Activated CD8-positive, alpha-beta T cell treated with anti-CD3 and anti-CD28 coated beads, Interleukin-2, amount 10 ng/mL, durations not matched to agents 7 days and 5 days (primary cell): Measurements from ENCODE around the gene PNKD. TPM values are rescaled to one million over a fixed set of nuclear protein-coding genes. Genes with fewer than 3 reads are reported as not detected.

ENCODE experiments used
- ATAC-seq: fragments of 150-1000 bp; cut with Tn5 transposase; one replicate; pipeline ENCODE4 v1.10.0; 2021; ENCODE audit warnings: moderate library complexity
- CTCF ChIA-PET: fragments of 350-600 bp; sonication (Branson Sonifier 250); formaldehyde crosslinking; loops from one replicate; lab custom pipeline; 2021; ENCODE audit warnings: antibody characterized with exemption; lab: Charles Lee
- POLR2A ChIA-PET: fragments of 350-600 bp; sonication (Branson Sonifier 250); formaldehyde crosslinking; loops from one replicate; lab custom pipeline; 2021; ENCODE audit warnings: antibody characterized with exemption; lab: Charles Lee
- DNase-seq: peaks from one replicate; pipeline ENCODE4 v3.0.0-alpha.2; 2020
- H3K27ac Mint-ChIP-seq: one replicate; pipeline ENCODE4 v1.8.0; 2021; ENCODE audit warnings: mild to moderate bottlenecking, mixed read lengths
- H3K27me3 Mint-ChIP-seq: one replicate; pipeline ENCODE4 v1.8.0; 2021; ENCODE audit warnings: low read depth, mixed read lengths
- H3K36me3 Mint-ChIP-seq: one replicate; pipeline ENCODE4 v1.8.0; 2021; ENCODE audit warnings: low read depth, mixed read lengths
- H3K4me1 Mint-ChIP-seq: one replicate; pipeline ENCODE4 v1.8.0; 2021; ENCODE audit warnings: low read depth, mixed read lengths
- H3K4me3 Mint-ChIP-seq: one replicate; pipeline ENCODE4 v1.8.0; 2021; ENCODE audit warnings: mild to moderate bottlenecking, mixed read lengths
- H3K9me3 Mint-ChIP-seq: one replicate; pipeline ENCODE4 v1.8.0; 2022; ENCODE audit warnings: mixed read lengths; ENCODE audit not compliant: insufficient read depth
- total RNA-seq, 2 experiments: library from RNA; stranded (reverse); gene quantifications; one replicate each; pipeline ENCODE4 v1.2.3, GENCODE V29; 2021

PNKD gene
- total RNA-seq, 2 experiments from 2014 or later: 36.7 to 37.6 TPM

DNA sequence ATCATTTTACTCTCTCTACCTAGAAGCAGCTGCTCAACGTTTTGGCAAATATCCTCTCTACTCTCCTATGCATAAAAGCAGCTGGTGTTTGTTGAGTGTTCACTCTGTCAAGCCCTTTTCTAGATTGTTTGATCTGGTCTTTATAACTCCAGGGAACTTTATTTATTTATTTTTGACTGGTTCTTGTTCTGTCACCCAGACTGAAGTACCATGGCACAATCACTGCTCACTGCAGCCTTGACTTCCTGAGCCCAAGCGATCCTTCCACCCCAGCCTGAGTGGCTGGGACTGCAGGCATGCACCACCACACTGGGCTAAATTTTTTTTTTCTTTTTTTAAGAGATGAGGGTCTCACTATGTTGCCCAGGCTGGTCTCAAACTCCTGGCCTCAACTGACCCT is 99.0 kb downstream of the PNKD start:
- ATAC-seq (no peak), DNase-seq (no peak)
- Mint-ChIP-seq H3K27me3 (peaks cover 12% of the 10 kb centered on the region), H3K4me3 (no peak overlapping the region), H3K36me3 (peaks cover 2% of the 10 kb centered on the region), H3K27ac (no peak overlapping the region), H3K9me3 (no peaks in the 10 kb centered on the region), H3K4me1 (peaks cover 33% of the 10 kb centered on the region)
- CTCF ChIA-PET: interaction anchor here (1.3 to 2.9 kb wide), 3 partner anchors 13 to 77 kb away, joined by 3 to 7 read pairs (median 5); partner anchors contain the start of genes CATIP and TMBIM1
- POLR2A ChIA-PET: no interaction called here

DNA sequence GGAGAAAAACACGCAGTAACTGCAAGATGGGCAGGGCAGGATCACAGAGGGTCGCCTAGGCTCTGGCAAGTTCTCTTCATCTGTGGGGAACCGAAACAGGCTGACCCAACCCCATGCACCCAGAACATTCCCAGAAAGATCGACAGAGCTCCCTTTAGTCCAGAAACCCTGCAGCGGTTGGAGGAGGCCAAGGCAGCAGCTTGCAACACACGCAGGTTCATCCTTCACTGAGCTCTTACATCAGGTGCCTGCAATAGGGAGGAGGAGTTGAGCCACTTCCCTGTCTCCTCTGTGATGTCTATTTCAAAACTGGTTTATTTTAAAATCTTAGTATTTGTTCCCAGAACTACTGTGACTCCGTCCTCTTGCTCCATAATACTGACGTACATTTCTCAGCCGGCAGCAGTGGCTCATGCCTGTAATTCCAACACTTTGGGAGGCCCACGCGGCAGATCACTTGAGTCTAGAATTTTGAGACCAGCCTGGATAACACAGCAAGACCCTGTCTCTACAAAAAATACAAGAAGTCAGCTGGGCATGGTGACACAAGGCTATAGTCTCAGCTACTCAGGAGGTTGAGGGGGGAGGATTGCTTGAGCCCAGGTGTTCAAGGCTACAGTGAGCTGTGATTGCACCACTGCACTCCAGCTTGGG is 100.2 kb downstream of the PNKD start:
- Mint-ChIP-seq H3K9me3 (no peaks in the 10 kb centered on the region), H3K27me3 (peaks cover 12% of the 10 kb centered on the region), H3K4me1 (peaks cover 33% of the 10 kb centered on the region), H3K27ac (no peak overlapping the region), H3K36me3 (peaks cover 2% of the 10 kb centered on the region), H3K4me3 (no peak overlapping the region)
- no peak for DNase-seq
- ChIA-PET CTCF (interaction anchor here (1.8 to 2.9 kb wide), 2 partner anchors 14 to 78 kb away, joined by 5 to 7 read pairs; partner anchors contain the start of genes CATIP and TMBIM1), POLR2A (no interaction called here)
- no peak for ATAC-seq

DNA sequence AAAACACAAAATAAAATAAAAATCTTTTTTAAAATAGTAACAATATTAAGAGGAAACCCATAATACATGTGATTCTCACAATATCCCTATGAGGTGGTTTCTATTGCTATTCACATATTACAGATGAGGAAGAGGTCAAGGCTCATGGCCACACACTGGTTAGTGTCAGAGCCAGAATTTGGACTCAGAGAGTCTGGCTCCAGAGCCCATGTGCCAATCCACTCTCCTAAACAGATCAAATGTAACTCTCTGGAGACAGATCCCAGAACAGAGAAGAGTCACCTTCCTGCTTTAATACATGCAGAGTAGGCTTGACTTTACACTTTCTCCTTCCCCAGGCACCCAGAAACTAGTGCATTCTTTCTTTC is 101.6 kb downstream of the PNKD start:
- H3K27ac Mint-ChIP-seq: peak overlapping the region; percentile 60
- ChIA-PET CTCF (no interaction called here), POLR2A (interaction anchor here (0.6 kb wide), 1 partner anchor 47 kb away, joined by 4 read pairs; no protein-coding TSS in a partner anchor)
- peaks cover 12% of the 10 kb centered on the region for H3K27me3 Mint-ChIP-seq
- no peak for DNase-seq
- H3K4me3 Mint-ChIP-seq: no peak overlapping the region
- no peaks in the 10 kb centered on the region for H3K9me3 Mint-ChIP-seq
- H3K4me1 Mint-ChIP-seq: peaks cover 26% of the 10 kb centered on the region
- no peak for ATAC-seq
- peaks cover 2% of the 10 kb centered on the region for H3K36me3 Mint-ChIP-seq

DNA sequence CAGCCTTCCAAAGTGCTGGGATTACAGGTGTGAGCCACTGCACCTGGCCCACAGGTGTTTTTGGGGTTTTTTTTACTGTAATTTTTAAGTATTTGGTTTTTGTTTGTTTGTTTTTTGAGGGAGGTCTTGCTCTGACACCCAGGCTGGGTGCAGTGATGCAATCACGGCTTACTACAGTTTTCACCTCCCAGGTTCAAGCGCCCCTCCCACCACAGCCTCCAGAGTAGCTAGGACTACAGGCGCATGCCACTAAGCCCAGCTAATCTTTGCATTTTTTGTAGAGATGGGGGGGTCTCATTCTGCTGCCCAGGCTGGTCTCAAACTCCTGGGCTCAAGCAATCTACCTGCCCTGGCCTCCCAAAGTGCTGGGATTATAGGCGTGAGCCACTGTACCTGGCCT is 104.5 kb downstream of the PNKD start:
- Mint-ChIP-seq H3K4me3 (no peak overlapping the region), H3K27me3 (peaks cover 9% of the 10 kb centered on the region), H3K36me3 (no peaks in the 10 kb centered on the region), H3K27ac (no peak overlapping the region), H3K4me1 (peaks cover 3% of the 10 kb centered on the region), H3K9me3 (no peaks in the 10 kb centered on the region)
- DNase-seq (no peak), ATAC-seq (no peak)
- ChIA-PET CTCF (no interaction called here), POLR2A (interaction anchor here (0.7 kb wide), 1 partner anchor 12 kb away, joined by 3 read pairs; no protein-coding TSS in a partner anchor)

DNA sequence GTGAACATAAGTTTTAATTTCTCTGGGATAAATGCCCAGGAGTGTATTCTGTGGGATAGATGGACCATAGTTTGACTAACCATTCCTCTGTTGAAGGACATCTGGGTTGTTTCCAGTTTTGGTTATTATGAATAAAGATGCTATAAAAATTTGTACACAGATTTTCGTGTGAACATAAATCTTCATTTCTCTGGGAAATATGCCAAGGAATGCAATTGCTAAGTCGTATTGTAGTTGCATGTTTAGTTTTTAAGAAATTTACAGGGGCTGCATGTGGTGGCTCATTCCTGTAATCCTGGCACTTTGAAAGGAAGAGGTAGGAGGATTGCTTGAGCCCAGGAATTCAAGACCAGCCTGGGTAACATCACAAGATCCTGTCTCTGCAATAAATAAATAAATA is 104.9 kb downstream of the PNKD start:
- POLR2A ChIA-PET: no interaction called here
- CTCF ChIA-PET: no interaction called here
- ATAC-seq: no peak

DNA sequence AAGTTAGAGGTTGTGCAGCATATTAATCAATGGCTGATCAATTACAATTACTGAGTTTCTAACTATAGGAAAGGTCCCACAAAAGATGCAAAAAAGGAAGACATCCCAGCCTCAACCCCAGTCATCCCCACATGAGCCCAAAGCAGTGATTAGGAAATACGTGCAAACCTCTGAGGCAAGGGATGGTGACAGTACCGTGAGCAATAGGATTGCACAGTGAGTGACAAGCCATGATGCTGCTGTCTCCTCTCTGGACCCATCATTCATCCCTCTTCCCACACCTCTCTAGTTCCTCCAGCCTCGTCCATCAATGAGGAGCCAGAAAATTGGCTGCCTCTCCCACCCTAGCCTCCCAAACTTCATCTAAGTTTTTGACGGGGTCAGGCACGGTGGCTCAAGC is 107.7 kb downstream of the PNKD start:
- Mint-ChIP-seq H3K27me3 (peaks cover 12% of the 10 kb centered on the region), H3K36me3 (no peaks in the 10 kb centered on the region), H3K27ac (no peak overlapping the region), H3K4me3 (no peak overlapping the region), H3K4me1 (no peaks in the 10 kb centered on the region), H3K9me3 (no peaks in the 10 kb centered on the region)
- no peak for ATAC-seq
- ChIA-PET CTCF (interaction anchor here (1.5 kb wide), 1 partner anchor 106 kb away, joined by 4 read pairs; no protein-coding TSS in a partner anchor), POLR2A (no interaction called here)
- DNase-seq: no peak

More for the DNA sequence above, 104.9 kb downstream of the PNKD start:
- Mint-ChIP-seq H3K27ac (no peak overlapping the region), H3K36me3 (no peaks in the 10 kb centered on the region), H3K4me3 (no peak overlapping the region), H3K27me3 (peaks cover 7% of the 10 kb centered on the region), H3K9me3 (no peaks in the 10 kb centered on the region), H3K4me1 (no peaks in the 10 kb centered on the region)
- no peak for DNase-seq

DNA sequence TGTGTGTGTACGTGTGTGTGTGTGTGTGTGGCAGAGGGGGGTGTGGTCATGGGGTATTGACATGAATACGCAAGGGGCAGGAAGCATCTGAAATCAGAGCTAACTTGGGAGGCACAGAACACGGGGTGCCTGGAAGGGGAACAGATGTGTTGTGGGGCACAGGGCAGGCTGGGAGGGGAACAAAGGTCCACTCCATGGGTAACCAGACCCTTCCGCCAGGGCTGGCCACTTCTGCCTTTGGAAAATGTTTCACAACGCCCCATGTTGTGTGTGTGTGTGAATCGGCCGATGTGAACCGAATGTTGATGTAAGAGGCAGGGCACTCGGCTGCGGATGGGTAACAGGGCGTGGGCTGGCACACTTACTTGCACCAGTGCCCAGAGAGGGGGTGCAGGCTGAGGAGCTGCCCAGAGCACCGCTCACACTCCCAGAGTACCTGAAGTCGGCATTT is 111.6 kb downstream of the PNKD start, which contains the start of gene SLC11A1:
TSS of gene SLC11A1 (plus strand) at position 358 of the 451 bp plus-strand sequence. CDS start 96 bp downstream, outside the sequence.
- ChIA-PET POLR2A (no interaction called here), CTCF (no interaction called here)
- Mint-ChIP-seq H3K4me3 (no peak within 1 kb of the TSS), H3K27ac (no peak within 1 kb of the TSS), H3K4me1 (no peaks in the 10 kb centered on the region), H3K9me3 (no peaks in the 10 kb centered on the region), H3K36me3 (no peaks in the 10 kb centered on the region), H3K27me3 (peaks cover 17% of the 10 kb centered on the region)
- DNase-seq: no peak
- no peak for ATAC-seq

DNA sequence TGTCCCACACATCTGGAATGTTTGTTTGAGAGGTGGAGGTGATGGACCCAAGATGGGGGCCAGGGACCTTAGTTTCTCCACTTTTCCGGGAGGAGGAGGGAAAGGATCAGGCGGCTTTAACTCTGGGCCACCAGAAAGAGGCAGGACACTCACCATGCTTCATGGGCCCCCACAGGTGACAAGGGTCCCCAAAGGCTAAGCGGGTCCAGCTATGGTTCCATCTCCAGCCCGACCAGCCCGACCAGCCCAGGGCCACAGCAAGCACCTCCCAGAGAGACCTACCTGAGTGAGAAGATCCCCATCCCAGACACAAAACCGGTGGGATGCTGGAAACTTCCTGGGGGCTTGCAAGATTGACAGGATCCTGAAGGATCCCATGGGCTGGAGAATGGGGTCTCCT is 112.5 kb downstream of the PNKD start:
- H3K4me1 Mint-ChIP-seq: peaks cover 5% of the 10 kb centered on the region
- no peaks in the 10 kb centered on the region for H3K36me3 Mint-ChIP-seq
- POLR2A ChIA-PET: no interaction called here
- no peak overlapping the region for H3K4me3 Mint-ChIP-seq
- CTCF ChIA-PET: interaction anchor here (0.9 to 1.2 kb wide), 2 partner anchors 11 to 196 kb away, joined by 3 to 4 read pairs; no protein-coding TSS in a partner anchor
- DNase-seq (no peak), ATAC-seq (no peak)
- H3K9me3 Mint-ChIP-seq: no peaks in the 10 kb centered on the region
- H3K27me3 Mint-ChIP-seq: peaks cover 20% of the 10 kb centered on the region
- no peak overlapping the region for H3K27ac Mint-ChIP-seq

DNA sequence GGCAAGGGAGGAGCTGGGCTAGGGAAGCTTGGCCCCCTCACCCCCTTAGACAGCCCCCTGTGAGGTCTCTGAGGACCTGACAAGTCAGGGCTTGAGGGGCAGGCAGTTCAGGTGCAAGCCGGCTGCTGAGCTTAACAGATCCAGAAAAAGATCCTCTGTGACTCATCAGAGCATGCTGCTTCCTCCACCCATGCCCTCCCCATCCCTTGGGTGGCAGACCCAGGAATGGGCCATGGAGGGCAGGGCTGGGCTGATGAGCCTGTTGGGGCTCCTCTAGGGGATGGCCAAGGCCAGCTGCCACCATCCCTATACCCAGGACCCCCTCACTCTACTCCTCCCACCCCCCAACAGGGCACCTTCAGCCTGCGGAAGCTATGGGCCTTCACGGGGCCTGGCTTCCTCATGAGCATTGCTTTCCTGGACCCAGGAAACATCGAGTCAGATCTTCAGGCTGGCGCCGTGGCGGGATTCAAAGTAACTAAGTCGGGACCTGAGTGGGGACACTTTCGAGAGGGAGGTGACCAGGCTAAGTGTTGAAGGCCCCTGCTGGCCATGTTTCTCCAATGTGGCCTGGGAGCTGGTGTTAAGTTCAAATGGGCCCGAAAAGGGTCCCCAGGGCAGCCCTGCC is 113.7 kb downstream of the PNKD start:
- H3K9me3 Mint-ChIP-seq: no peaks in the 10 kb centered on the region
- peaks cover 5% of the 10 kb centered on the region for H3K4me1 Mint-ChIP-seq
- H3K36me3 Mint-ChIP-seq: no peaks in the 10 kb centered on the region
- peaks cover 16% of the 10 kb centered on the region for H3K27me3 Mint-ChIP-seq
- no peak overlapping the region for H3K27ac Mint-ChIP-seq
- no peak overlapping the region for H3K4me3 Mint-ChIP-seq
- DNase-seq (no peak), ATAC-seq (no peak)
- ChIA-PET POLR2A (no interaction called here), CTCF (interaction anchor here (1.2 to 1.6 kb wide), 3 partner anchors 27 to 197 kb away, joined by 4 to 5 read pairs (median 4); partner anchors contain the start of gene CATIP)

DNA sequence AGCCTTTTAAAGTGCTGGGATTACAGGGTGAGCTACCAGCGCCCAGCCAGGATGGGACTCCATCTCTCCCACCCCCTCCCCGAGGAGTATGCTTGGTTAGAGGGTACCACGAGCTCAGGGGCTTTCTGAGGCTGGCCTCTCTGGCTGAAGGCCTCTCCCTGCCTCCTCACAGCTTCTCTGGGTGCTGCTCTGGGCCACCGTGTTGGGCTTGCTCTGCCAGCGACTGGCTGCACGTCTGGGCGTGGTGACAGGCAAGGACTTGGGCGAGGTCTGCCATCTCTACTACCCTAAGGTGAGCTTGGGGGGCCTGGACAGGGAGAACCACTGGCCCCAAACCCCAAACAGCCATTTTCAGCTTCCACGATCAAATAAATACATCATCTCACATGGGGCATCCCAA is 114.7 kb downstream of the PNKD start:
- ATAC-seq (no peak), DNase-seq (no peak)
- H3K9me3 Mint-ChIP-seq: no peaks in the 10 kb centered on the region
- H3K27ac Mint-ChIP-seq: no peak overlapping the region
- H3K4me3 Mint-ChIP-seq: no peak overlapping the region
- peaks cover 15% of the 10 kb centered on the region for H3K27me3 Mint-ChIP-seq
- H3K4me1 Mint-ChIP-seq: peaks cover 5% of the 10 kb centered on the region
- ChIA-PET POLR2A (no interaction called here), CTCF (interaction anchor here (1.0 to 1.7 kb wide), 3 partner anchors 83 to 111 kb away, joined by 3 to 5 read pairs (median 3); no protein-coding TSS in a partner anchor)
- no peaks in the 10 kb centered on the region for H3K36me3 Mint-ChIP-seq

DNA sequence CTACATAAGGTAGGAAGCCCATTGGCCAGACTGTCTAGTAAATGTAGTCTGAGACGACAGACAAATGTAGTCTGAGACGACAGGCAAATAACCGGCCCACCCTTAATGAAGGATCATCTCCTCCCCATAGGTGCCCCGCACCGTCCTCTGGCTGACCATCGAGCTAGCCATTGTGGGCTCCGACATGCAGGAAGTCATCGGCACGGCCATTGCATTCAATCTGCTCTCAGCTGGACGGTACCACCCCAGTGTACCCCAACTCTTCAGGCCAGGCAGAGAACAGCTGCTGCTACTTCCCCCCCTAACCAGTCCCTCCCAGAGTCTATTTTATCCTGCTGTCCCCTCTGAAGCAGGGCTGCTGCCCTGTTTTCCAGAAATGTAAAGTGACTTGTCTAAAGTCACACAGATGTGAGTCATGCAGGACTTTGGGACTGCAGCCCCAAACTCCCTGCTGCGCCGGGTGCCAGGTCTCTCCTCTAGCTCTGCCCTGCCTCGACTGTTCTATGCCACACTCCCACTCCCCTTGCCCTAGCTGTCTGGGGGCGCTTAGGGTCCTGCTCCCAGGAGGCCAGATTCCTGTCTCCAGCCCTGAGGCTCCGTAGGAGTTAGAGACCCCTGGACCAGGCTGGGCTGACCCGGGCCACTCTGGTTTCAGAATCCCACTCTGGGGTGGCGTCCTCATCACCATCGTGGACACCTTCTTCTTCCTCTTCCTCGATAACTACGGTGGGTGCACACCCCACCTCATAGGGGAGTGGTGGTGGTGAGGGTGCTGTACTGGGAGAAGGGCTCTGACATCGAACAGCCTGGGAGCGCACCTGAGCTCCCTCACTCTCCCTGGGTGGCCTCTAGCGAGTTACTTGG is 116.4 kb downstream of the PNKD start:
- H3K27ac Mint-ChIP-seq: no peak overlapping the region
- ChIA-PET CTCF (interaction anchor here (0.6 to 1.7 kb wide), 3 partner anchors 10 to 1123 kb away, joined by 3 to 5 read pairs (median 3); no protein-coding TSS in a partner anchor), POLR2A (no interaction called here)
- DNase-seq (no peak), ATAC-seq (no peak)
- H3K4me3 Mint-ChIP-seq: no peak overlapping the region
- peaks cover 5% of the 10 kb centered on the region for H3K4me1 Mint-ChIP-seq
- no peaks in the 10 kb centered on the region for H3K9me3 Mint-ChIP-seq
- H3K27me3 Mint-ChIP-seq: peaks cover 13% of the 10 kb centered on the region
- no peaks in the 10 kb centered on the region for H3K36me3 Mint-ChIP-seq
